Activated effector memory CD4-positive, alpha-beta T cell treated with anti-CD3 and anti-CD28 coated beads, Interleukin-2, amount 50 U/mL, for 16 hours (primary cell): ENCODE results near the gene ETNK1.

ENCODE experiments used
- DNase-seq: peaks from one replicate; pipeline ENCODE4 v3.0.0-alpha.2; 2020

The ETNK1 gene

DNA sequence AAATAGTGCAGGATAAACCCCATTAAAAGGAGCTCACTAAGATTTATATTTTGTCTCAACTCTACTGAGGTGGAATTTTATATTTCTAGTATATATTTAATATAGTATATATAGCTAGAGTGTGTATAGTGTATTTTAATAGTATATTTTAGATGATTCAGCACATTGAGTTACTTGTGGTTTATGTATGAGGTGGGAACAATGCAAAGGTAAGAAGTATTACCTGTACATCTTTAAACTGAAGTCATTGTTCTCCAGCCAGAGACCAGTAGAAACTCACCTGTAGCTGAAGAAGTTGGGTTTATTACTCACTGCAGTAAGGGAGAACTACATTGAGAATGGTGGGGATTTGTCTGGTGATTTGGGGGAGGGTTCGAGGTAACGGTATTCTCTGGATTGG lies 15.9 kb downstream of the ETNK1 start:
- no peak for DNase-seq

GRCh38 chr12:22641353-22642053 lies 16.5 kb downstream of the ETNK1 start:
- DNase-seq = no peak

DNA sequence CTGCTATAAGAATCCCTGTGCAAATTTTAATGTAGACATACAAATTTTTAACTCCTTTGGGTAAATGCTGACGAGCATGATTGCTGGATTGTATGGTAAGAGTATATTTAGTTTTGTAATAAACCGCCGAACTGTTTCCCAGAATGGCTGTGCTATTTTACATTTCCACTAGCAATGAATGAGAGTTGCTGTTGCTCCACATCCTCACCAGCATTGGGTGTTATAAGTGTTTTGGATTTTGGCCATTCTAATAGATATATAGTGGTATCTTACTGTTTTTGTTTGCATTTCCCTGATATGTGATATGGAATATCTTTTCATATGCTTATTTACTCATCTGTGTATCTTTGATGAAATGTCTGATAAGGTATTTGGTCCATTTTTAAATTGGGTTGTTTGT lies 23.7 kb downstream of the ETNK1 start:
- no peak for DNase-seq

DNA sequence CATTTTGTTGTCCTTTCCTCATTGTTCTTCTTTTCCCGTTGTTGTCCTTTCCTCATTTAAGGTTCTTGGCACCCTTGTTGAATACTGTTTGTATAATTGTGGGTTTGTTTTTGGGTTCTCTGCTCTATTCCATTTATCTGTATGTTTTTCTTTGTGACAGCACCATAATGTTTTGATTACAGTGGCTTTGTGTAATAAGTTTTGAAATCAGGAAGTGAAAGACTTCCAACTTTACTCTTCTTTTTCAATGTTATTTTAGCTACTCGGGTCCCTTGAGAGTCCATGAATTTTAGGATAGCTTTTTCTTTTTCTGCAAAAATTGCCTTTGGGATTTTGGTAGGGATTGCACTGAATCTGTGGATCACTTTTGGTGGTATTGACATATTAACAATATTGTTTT lies 28.1 kb downstream of the ETNK1 start:
- no peak for DNase-seq

- no peak for DNase-seq
These were observed 28.8 kb downstream of the ETNK1 start for GRCh38 chr12:22653791-22654190.

GRCh38 chr12:22656376-22656775 lies 31.4 kb downstream of the ETNK1 start:
- no peak for DNase-seq

DNA sequence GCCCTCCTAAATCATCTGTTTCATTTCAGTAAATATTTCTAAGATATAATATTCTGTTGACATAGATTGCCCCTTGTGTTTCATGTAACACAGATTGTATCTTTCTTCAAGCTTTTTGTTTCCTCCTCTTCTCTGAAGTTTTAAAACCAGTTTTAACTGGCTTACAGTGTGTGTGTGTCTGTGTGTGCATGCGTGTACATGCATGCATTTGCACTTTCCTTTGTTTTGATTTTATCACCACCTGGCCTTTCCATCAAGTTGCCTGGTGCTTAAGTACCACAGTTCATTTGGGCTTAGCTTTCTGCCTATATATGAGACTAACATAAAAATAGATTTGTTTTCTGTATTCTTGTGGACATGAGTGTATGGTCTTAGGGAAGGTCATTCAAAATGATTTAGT lies 31.9 kb downstream of the ETNK1 start:
- no peak for DNase-seq

- DNase-seq = no peak
These were observed 32.6 kb downstream of the ETNK1 start for GRCh38 chr12:22657538-22657937.

GRCh38 chr12:22658214-22658613 lies 33.2 kb downstream of the ETNK1 start:
- no peak for DNase-seq

DNA sequence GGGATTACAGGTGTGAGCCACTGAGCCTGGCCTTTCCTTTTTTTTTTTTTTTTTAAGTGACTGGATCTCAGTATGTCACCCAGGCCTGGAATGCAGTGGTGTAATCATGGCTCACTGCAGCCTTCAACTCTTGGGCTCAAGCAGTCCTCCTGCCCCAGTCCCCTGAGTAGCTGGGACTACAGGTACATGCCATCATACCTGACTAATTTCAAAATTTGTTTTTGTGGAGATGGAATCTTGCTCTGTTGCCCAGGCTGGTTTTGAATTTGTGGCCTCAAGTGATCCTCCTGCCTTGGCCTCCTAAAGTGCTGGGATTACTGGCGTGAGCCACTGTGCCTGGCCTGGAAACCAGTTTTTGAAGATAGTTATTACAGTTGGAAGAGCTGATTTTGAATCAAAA lies 37.4 kb downstream of the ETNK1 start:
- DNase-seq = no peak

- DNase-seq = no peak
These were observed 40.5 kb downstream of the ETNK1 start for GRCh38 chr12:22665476-22665875.

- DNase-seq = no peak
These were observed 42.2 kb downstream of the ETNK1 start for GRCh38 chr12:22667122-22667521.

- DNase-seq = no peak
These were observed 43.5 kb downstream of the ETNK1 start for GRCh38 chr12:22668441-22668840.

- no peak for DNase-seq
These were observed 45.8 kb downstream of the ETNK1 start for GRCh38 chr12:22670762-22671161.

DNA sequence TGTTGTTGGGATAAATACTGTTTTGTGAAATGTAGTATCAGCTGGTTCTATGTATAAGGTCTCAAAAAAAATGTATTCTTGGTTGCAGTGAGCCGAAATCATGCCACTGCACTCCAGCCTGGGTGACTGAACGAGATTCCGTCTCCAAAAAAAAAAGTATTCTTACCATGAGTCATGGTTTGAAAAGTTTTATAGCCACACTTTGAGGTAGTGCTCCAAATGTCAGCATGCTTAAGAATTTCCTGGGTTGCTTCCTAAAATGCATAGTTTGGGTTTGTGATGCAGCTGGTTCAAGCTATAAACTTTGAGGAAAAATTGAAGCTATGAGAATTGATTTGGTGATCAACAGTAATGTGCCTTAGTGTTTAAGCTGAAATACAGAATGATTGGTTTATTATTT lies 48.0 kb downstream of the ETNK1 start:
- no peak for DNase-seq

- DNase-seq = no peak
These were observed 53.0 kb downstream of the ETNK1 start for GRCh38 chr12:22677781-22678574.

GRCh38 chr12:22682663-22683062 lies 57.7 kb downstream of the ETNK1 start:
- no peak for DNase-seq

GRCh38 chr12:22683131-22683530 lies 58.2 kb downstream of the ETNK1 start:
- no peak for DNase-seq

- no peak for DNase-seq
These were observed 59.5 kb downstream of the ETNK1 start for GRCh38 chr12:22684140-22685118.

DNA sequence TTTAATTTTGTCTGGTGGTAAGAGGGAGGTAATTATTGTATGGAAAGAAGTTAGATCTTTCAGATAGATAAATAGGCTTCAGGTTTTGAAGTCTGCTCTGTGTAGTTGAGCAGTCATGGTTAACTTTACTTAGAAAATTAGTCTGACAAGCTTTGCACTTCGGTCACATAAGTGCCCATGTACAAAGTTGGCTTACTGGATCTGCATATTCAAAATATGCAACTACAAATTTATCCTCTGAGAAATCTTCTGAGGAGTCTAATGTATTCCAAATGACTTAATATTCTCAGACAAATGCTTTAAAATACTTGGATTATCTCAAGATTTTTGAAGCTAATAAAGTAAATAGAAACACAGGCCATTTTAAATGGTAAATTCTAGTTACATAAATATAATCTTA lies 61.2 kb downstream of the ETNK1 start:
- no peak for DNase-seq

DNA sequence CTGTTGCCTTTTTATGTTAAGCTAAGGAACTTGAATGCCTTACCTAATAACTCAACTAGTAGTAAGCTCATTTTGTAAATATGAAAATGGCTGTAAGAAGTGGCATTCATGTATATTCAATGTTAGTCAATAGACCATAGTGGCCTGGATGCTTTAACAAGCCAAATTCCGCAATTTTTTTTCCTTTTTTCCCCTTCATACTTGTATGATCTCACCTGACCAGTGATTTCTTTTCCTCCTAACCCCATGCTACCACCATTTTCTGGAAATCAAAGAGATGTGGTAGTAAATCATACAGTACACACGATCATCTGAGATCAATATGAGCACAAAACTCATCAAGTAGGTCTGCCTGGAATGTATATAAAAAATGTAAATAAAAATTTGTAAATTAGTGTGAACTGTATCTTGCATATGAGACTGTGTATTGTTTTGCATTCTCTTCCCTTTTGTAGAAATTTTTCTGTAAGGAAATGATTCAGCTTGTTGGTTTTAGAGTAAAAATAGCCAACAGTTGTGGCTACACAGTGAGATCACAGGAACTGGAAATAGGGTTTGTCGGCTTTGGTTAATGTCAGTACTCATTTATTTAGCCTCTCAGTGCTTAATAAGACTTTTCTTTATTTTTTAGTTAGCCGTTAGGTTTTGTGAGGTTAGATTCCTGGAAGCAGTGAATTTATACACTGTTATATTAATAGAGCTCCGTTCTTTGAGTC lies 62.5 kb downstream of the ETNK1 start:
- no peak for DNase-seq

GRCh38 chr12:22689876-22690275 lies 64.9 kb downstream of the ETNK1 start:
- DNase-seq = no peak

DNA sequence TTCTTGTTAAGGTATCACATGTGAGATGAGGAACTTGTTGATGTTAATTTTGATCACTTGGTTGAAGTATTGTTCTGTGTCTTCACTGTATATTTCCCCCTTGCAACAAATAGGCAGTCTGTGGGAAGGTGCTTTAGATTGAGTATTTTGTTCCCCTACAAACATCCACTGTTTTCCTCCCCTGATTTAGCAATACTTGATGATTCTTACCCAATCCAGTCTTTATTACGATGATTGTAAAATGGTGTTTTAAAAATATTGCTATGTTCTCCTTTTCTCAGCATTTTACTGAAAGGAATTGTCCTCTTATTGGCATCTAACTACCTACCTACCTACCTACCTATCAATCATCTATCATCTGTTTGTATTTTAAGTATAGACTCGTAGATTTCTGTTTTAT lies 66.3 kb downstream of the ETNK1 start:
- DNase-seq = no peak
